Colonic mucosa (tissue), 4 donors: ENCODE data around the gene SMARCD3. TPM values are rescaled to one million over a fixed set of nuclear protein-coding genes. Genes with fewer than 3 reads are reported as not detected.

Experiments used
- DNase-seq: peaks from one replicate; pipeline ENCODE4 v3.0.0-alpha.2; 2020
- H3K27ac ChIP-seq: fragments of 200-600 bp; one replicate; pipeline ENCODE4 v1.8.0; 2021
- H3K27me3 ChIP-seq: fragments of 200-600 bp; one replicate; pipeline ENCODE4 v1.8.0; 2021
- H3K36me3 ChIP-seq: fragments of 200-600 bp; one replicate; pipeline ENCODE4 v1.8.0; 2021
- H3K4me1 ChIP-seq: fragments of 200-600 bp; one replicate; pipeline ENCODE4 v1.8.0; 2021; ENCODE audit warnings: mild to moderate bottlenecking
- H3K4me3 ChIP-seq: fragments of 200-600 bp; one replicate; pipeline ENCODE4 v1.8.0; 2021
- H3K9ac ChIP-seq, 2 donors: one replicate each; pipeline ENCODE4 v1.7.0; 2013; ENCODE audit warnings: control low read depth in 2 of 2, low read depth in 2 of 2, low read length in 2 of 2
- H3K9me3 ChIP-seq: fragments of 200-600 bp; one replicate; pipeline ENCODE4 v1.8.0; 2021
- intact Hi-C: fragments of 100-400 bp; cut with DNase I; formaldehyde crosslinking; loops from one replicate; pipeline ENCODE4 v1.14.1; 2022
- total RNA-seq, 2 donors: library from RNA; stranded (reverse); fragmentation: NEBNext Ultra II Directional in 1 of 2; extraction: Animal tissue kit (Norgen Biotek cat#: 25700) in 1 of 2; gene quantifications; one replicate each; pipeline ENCODE4 v1.2.1, GENCODE V29; 2021
- TF ChIP-seq, protein P1 (sequence below): fragments of 200-600 bp; IDR thresholded peaks from one replicate; pipeline ENCODE4 v1.8.0; 2022; ENCODE audit warnings: antibody characterized with exemption, mild to moderate bottlenecking
- donor health status: healthy.
- donor health status: DM: no; HTN: no; CAD: no.
- donor health status: DM: no; HTN: no; CAD: no.

Gene SMARCD3
- total RNA-seq, 2 donors from 2014 or later = 4.3 to 6.7 TPM

DNA sequence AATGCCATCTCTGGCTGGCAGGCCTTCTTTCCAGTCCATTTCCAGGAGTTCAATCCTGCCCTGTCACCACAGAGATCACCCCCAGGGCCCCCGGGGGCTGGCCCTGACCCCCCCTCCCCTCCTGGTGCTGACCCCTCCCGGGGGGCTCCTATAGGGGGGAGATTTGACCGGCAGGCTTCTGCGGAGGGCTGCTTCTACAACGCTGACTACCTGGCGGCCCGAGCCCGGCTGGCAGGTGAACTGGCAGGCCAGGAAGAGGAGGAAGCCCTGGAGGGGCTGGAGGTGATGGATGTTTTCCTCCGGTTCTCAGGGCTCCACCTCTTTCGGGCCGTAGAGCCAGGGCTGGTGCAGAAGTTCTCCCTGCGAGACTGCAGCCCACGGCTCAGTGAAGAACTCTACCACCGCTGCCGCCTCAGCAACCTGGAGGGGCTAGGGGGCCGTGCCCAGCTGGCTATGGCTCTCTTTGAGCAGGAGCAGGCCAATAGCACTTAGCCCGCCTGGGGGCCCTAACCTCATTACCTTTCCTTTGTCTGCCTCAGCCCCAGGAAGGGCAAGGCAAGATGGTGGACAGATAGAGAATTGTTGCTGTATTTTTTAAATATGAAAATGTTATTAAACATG lies 10.2 kb downstream of the SMARCD3 start:
- H3K9ac ChIP-seq = no peak overlapping the region
- intact Hi-C loops = no loop called here
- no peaks in the 10 kb centered on the region for H3K9me3 ChIP-seq
- peaks cover 9% of the 10 kb centered on the region for H3K4me1 ChIP-seq
- no peak for DNase-seq
- TF ChIP-seq, protein P1, sequence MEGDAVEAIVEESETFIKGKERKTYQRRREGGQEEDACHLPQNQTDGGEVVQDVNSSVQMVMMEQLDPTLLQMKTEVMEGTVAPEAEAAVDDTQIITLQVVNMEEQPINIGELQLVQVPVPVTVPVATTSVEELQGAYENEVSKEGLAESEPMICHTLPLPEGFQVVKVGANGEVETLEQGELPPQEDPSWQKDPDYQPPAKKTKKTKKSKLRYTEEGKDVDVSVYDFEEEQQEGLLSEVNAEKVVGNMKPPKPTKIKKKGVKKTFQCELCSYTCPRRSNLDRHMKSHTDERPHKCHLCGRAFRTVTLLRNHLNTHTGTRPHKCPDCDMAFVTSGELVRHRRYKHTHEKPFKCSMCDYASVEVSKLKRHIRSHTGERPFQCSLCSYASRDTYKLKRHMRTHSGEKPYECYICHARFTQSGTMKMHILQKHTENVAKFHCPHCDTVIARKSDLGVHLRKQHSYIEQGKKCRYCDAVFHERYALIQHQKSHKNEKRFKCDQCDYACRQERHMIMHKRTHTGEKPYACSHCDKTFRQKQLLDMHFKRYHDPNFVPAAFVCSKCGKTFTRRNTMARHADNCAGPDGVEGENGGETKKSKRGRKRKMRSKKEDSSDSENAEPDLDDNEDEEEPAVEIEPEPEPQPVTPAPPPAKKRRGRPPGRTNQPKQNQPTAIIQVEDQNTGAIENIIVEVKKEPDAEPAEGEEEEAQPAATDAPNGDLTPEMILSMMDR = no peak
- H3K36me3 ChIP-seq = no peaks in the 10 kb centered on the region
- no peak overlapping the region for H3K27ac ChIP-seq
- no peak overlapping the region for H3K4me3 ChIP-seq
- H3K27me3 ChIP-seq = no peaks in the 10 kb centered on the region

DNA sequence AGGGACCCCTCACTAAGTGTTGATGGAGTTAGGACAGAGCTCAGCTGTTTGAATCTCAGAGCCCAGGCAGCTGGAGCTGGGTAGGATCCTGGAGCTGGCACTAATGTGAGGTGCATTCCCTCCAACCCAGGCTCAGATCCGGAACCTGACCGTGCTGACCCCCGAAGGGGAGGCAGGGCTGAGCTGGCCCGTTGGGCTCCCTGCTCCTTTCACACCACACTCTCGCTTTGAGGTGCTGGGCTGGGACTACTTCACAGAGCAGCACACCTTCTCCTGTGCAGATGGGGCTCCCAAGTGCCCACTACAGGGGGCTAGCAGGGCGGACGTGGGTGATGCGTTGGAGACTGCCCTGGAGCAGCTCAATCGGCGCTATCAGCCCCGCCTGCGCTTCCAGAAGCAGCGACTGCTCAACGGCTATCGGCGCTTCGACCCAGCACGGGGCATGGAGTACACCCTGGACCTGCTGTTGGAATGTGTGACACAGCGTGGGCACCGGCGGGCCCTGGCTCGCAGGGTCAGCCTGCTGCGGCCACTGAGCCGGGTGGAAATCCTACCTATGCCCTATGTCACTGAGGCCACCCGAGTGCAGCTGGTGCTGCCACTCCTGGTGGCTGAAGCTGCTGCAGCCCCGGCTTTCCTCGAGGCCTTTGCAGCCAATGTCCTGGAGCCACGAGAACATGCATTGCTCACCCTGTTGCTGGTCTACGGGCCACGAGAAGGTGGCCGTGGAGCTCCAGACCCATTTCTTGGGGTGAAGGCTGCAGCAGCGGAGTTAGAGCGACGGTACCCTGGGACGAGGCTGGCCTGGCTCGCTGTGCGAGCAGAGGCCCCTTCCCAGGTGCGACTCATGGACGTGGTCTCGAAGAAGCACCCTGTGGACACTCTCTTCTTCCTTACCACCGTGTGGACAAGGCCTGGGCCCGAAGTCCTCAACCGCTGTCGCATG lies 11.0 kb downstream of the SMARCD3 start:
- no peak overlapping the region for H3K4me3 ChIP-seq
- intact Hi-C loops = no loop called here
- TF ChIP-seq, protein P1 = no peak
- no peak overlapping the region for H3K9ac ChIP-seq
- H3K9me3 ChIP-seq = no peaks in the 10 kb centered on the region
- DNase-seq = no peak
- H3K36me3 ChIP-seq = no peaks in the 10 kb centered on the region
- H3K4me1 ChIP-seq = peaks cover 10% of the 10 kb centered on the region
- no peak overlapping the region for H3K27ac ChIP-seq
- H3K27me3 ChIP-seq = no peaks in the 10 kb centered on the region

DNA sequence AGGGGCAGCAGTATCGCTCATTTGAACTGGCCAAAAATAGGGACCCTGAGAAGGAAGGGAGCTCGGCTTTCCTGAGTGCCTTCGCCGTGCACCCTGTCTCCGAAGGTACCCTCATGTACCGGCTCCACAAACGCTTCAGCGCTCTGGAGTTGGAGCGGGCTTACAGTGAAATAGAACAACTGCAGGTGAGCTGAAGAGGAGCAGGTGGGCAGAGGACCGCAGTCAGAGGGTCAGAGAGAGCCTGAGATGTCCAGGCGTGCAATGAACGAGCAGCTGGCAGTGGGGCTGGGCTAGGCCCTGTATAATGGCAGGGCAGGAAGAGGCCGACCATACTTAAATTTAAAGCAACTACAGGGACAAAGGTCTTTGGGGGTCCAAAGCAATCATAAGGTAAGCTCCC lies 12.1 kb downstream of the SMARCD3 start:
- no peaks in the 10 kb centered on the region for H3K9me3 ChIP-seq
- no peak overlapping the region for H3K27ac ChIP-seq
- no peak overlapping the region for H3K4me3 ChIP-seq
- no peaks in the 10 kb centered on the region for H3K36me3 ChIP-seq
- no peak for DNase-seq
- intact Hi-C loops = no loop called here
- no peak overlapping the region for H3K9ac ChIP-seq
- no peaks in the 10 kb centered on the region for H3K27me3 ChIP-seq
- TF ChIP-seq, protein P1 = no peak
- H3K4me1 ChIP-seq = peaks cover 10% of the 10 kb centered on the region

DNA sequence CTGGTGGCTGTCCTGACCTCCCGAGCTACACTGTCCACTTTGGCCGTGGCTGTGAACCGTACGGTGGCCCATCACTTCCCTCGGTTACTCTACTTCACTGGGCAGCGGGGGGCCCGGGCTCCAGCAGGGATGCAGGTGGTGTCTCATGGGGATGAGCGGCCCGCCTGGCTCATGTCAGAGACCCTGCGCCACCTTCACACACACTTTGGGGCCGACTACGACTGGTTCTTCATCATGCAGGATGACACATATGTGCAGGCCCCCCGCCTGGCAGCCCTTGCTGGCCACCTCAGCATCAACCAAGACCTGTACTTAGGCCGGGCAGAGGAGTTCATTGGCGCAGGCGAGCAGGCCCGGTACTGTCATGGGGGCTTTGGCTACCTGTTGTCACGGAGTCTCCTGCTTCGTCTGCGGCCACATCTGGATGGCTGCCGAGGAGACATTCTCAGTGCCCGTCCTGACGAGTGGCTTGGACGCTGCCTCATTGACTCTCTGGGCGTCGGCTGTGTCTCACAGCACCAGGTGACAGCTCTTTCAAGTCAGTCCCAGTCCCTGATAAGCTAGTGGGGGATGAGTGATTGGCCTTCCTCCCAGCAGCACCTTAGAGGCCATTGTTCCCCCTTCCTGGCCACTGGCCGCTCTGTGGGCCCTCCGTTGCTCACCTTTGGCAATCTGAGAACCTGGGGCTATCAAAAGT lies 13.3 kb downstream of the SMARCD3 start:
- no peak overlapping the region for H3K9ac ChIP-seq
- intact Hi-C loops = no loop called here

DNA sequence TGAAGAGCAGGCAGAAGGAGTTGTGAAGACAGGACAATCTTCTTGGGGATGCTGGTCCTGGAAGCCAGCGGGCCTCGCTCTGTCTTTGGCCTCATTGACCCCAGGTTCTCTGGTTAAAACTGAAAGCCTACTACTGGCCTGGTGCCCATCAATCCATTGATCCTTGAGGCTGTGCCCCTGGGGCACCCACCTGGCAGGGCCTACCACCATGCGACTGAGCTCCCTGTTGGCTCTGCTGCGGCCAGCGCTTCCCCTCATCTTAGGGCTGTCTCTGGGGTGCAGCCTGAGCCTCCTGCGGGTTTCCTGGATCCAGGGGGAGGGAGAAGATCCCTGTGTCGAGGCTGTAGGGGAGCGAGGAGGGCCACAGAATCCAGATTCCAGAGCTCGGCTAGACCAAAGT lies 14.7 kb downstream of the SMARCD3 start:
- Histone ChIP-seq H3K9me3 (no peaks in the 10 kb centered on the region), H3K9ac (peak overlapping the region in 1 of 2 donors; percentile 93), H3K36me3 (no peaks in the 10 kb centered on the region), H3K4me3 (peak overlapping the region; percentile 86), H3K4me1 (peaks cover 10% of the 10 kb centered on the region), H3K27me3 (no peaks in the 10 kb centered on the region), H3K27ac (no peak overlapping the region)
- no peak for DNase-seq
- intact Hi-C loops = no loop called here
- TF ChIP-seq, protein P1 = no peak

More for the DNA sequence above, 13.3 kb downstream of the SMARCD3 start:
- Histone ChIP-seq H3K4me3 (no peak overlapping the region), H3K4me1 (peaks cover 10% of the 10 kb centered on the region), H3K9me3 (no peaks in the 10 kb centered on the region), H3K27me3 (no peaks in the 10 kb centered on the region), H3K36me3 (no peaks in the 10 kb centered on the region), H3K27ac (no peak overlapping the region)
- TF ChIP-seq, protein P1 = no peak
- DNase-seq = no peak
